Measurements from ENCODE around the gene ZFAND2A. TPM values are rescaled to one million over a fixed set of nuclear protein-coding genes. Genes with fewer than 3 reads are reported as not detected.
A peak's percentile ranks its signal among the peaks of the same experiment; 100 is the strongest.
"Not testable (repeated sequence)": the region's sequence is repeated elsewhere in the genome, so short reads cannot be mapped to it uniquely, and the experiment has no call there.

The ZFAND2A gene
- total RNA-seq, 1 experiment from 2014 or later: 13.7 TPM

DNA sequence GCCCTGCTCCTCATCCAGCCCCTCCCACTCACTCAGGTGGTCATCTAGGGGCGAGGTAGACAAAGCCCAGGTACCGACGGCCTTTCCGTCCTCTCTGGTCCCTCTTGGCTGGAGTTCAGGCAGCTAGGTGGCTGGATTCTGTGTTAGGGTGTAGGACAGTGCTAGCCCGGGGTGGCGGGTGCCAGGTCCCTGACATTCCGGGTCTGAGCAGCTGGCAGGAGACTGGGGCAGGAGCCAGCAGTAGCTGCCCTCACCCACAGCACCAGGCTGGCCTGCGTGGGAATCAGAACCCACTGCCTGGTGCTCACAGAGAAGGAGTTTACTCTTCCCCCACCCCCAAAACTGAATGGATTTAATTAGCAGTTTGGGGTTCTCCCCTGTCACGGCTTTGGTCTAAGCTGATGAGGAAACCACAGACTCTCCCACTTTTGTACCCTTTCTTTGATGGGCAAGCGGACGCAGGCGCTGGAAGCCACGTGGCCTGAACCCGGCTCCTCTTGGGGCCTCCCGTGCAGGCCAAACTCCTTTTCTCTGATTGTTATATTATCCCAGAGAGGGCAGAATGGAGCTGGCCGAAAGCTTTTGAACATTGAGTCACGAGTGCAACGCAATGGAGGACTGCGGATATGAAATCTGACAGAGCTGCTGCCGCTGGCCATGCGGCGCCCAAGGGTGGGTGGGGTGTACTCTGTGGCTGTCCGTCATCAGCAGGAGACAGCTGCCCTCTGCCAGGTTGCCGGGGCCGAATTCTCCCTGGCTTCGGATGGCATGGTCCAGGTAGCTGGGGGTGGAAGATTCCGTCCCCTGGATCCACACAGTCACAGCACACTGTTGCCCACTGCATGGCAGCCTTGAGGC lies 12.9 kb upstream of the ZFAND2A start:
- Histone ChIP-seq H3K23me2 (ENCODE audit: insufficient read length, low read depth, low read length, poor library complexity, severe bottlenecking) (no peaks in the 10 kb centered on the region), H2BK15ac (ENCODE audit: low read depth, low read length) (no peak overlapping the region), H2BK120ac (ENCODE audit: low read depth, low read length, poor library complexity, severe bottlenecking) (no peak overlapping the region), H4K8ac (replicated peaks; ENCODE audit: insufficient read length, low read depth, low read length) (no peak overlapping the region), H3K4ac (ENCODE audit: low read depth, low read length) (no peak overlapping the region), H3K4me1 (ENCODE audit: insufficient read depth, low read length) (no peaks in the 10 kb centered on the region), H4K5ac (ENCODE audit: insufficient read length, low read depth, low read length) (no peak overlapping the region), H3K56ac (ENCODE audit: insufficient read length, low read depth, low read length) (no peak overlapping the region), H3K79me2 (ENCODE audit: insufficient read depth, low read length) (no peaks in the 10 kb centered on the region), H2BK20ac (ENCODE audit: low read depth, low read length, poor library complexity, severe bottlenecking) (no peak overlapping the region), H3K4me2 (ENCODE audit: insufficient read depth, insufficient read length, low read length) (no peak overlapping the region), H4K91ac (ENCODE audit: insufficient read length, low read depth, low read length) (no peak overlapping the region), H2BK12ac (ENCODE audit: insufficient read length, low read depth, low read length) (no peak overlapping the region), H3K23ac (ENCODE audit: insufficient read length, low read depth, low read length) (no peak overlapping the region), H2BK5ac (ENCODE audit: insufficient read length, low read length) (no peak overlapping the region), H4K20me1 (ENCODE audit: control insufficient read depth, insufficient read depth, insufficient read length) (no peaks in the 10 kb centered on the region), H2AK5ac (ENCODE audit: insufficient read length, low read length) (no peak overlapping the region), H3K27ac (ENCODE audit: insufficient read length, low read depth, low read length) (no peak overlapping the region), H3K14ac (ENCODE audit: insufficient read depth, low read length) (no peak overlapping the region; the same call in 1 of the 2 replicates), H2AFZ (ENCODE audit: low read length) (no peak overlapping the region), H3T11ph (ENCODE audit: low read length) (no peak overlapping the region), H3K9ac (ENCODE audit: extremely low read depth, insufficient read length, low read length) (no peak overlapping the region), H3K18ac (ENCODE audit: insufficient read length, low read depth, low read length) (peak overlapping the region; percentile 17), H3K79me1 (ENCODE audit: insufficient read depth, low read depth, low read length, poor library complexity, severe bottlenecking) (no peaks in the 10 kb centered on the region), H3K9me3 (ENCODE audit: control insufficient read depth, low read depth, low read length) (no peaks in the 10 kb centered on the region), H3K27me3 (ENCODE audit: insufficient read depth, low read length) (no peaks in the 10 kb centered on the region)
- peaks cover 12 to 16% of the 10 kb centered on the region in 2 experiments for H3K9me3 Mint-ChIP-seq
- H3K27me3 Mint-ChIP-seq (ENCODE audit: low read depth): peaks cover 19% of the 10 kb centered on the region
- H3K4me3 Mint-ChIP-seq: no peak overlapping the region
- H3K36me3 Mint-ChIP-seq (ENCODE audit: insufficient read depth in 1 of 3, low read depth in 3 of 3): peaks cover 0 to 1% (median 0%) of the 10 kb centered on the region in 3 experiments; a peak in 1 of 7 replicates
- WGBS (ENCODE audit: extremely low coverage, insufficient read length, low lambda C conversion rate): no CpG with 5 or more reads among the region's 27 CpGs
- H3K27ac Mint-ChIP-seq: no peak overlapping the region
- DNase-seq: no peak
- TF ChIP-seq, protein P1, sequence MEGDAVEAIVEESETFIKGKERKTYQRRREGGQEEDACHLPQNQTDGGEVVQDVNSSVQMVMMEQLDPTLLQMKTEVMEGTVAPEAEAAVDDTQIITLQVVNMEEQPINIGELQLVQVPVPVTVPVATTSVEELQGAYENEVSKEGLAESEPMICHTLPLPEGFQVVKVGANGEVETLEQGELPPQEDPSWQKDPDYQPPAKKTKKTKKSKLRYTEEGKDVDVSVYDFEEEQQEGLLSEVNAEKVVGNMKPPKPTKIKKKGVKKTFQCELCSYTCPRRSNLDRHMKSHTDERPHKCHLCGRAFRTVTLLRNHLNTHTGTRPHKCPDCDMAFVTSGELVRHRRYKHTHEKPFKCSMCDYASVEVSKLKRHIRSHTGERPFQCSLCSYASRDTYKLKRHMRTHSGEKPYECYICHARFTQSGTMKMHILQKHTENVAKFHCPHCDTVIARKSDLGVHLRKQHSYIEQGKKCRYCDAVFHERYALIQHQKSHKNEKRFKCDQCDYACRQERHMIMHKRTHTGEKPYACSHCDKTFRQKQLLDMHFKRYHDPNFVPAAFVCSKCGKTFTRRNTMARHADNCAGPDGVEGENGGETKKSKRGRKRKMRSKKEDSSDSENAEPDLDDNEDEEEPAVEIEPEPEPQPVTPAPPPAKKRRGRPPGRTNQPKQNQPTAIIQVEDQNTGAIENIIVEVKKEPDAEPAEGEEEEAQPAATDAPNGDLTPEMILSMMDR (conservative IDR thresholded peaks at IDR 0.05): no peak
- H3K4me1 Mint-ChIP-seq: peaks cover 0 to 12% of the 10 kb centered on the region in 2 experiments; a peak in 2 of 4 replicates

DNA sequence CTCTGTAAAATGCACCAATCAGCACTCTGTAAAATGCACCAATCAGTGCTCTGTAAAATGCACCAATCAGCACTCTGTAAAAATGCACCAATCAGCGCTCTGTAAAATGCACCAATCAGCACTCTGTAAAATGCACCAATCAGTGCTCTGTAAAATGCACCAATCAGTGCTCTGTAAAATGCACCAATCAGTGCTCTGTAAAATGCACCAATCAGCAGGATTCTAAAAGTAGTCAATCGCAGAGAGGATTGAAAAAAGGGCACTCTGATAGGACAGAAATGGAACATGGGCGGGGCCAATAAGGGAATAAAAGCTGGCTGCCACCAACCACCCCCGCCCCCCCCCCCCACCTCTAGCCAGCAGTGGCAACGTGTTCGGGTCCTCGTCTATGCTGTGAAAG lies 11.5 kb upstream of the ZFAND2A start:
- not testable (repeated sequence) for H3K36me3 Mint-ChIP-seq (ENCODE audit: insufficient read depth in 1 of 3, low read depth in 3 of 3); H4K8ac ChIP-seq (replicated peaks; ENCODE audit: insufficient read length, low read depth, low read length); H3K79me1 ChIP-seq (ENCODE audit: insufficient read depth, low read depth, low read length, poor library complexity, severe bottlenecking); H3K27ac ChIP-seq (ENCODE audit: insufficient read length, low read depth, low read length); H3K4me2 ChIP-seq (ENCODE audit: insufficient read depth, insufficient read length, low read length); H4K91ac ChIP-seq (ENCODE audit: insufficient read length, low read depth, low read length); H3K79me2 ChIP-seq (ENCODE audit: insufficient read depth, low read length); H3K9me3 ChIP-seq (ENCODE audit: control insufficient read depth, low read depth, low read length); H2BK120ac ChIP-seq (ENCODE audit: low read depth, low read length, poor library complexity, severe bottlenecking); H3K18ac ChIP-seq (ENCODE audit: insufficient read length, low read depth, low read length); H3K4ac ChIP-seq (ENCODE audit: low read depth, low read length); DNase-seq; H3K27me3 ChIP-seq (ENCODE audit: insufficient read depth, low read length); H2BK5ac ChIP-seq (ENCODE audit: insufficient read length, low read length); H3K23ac ChIP-seq (ENCODE audit: insufficient read length, low read depth, low read length); H3K56ac ChIP-seq (ENCODE audit: insufficient read length, low read depth, low read length); H3T11ph ChIP-seq (ENCODE audit: low read length); H3K23me2 ChIP-seq (ENCODE audit: insufficient read length, low read depth, low read length, poor library complexity, severe bottlenecking); H4K20me1 ChIP-seq (ENCODE audit: control insufficient read depth, insufficient read depth, insufficient read length); H3K27ac Mint-ChIP-seq; H2BK12ac ChIP-seq (ENCODE audit: insufficient read length, low read depth, low read length); H2AK5ac ChIP-seq (ENCODE audit: insufficient read length, low read length); H3K9ac ChIP-seq (ENCODE audit: extremely low read depth, insufficient read length, low read length); H2AFZ ChIP-seq (ENCODE audit: low read length); H2BK20ac ChIP-seq (ENCODE audit: low read depth, low read length, poor library complexity, severe bottlenecking); H4K5ac ChIP-seq (ENCODE audit: insufficient read length, low read depth, low read length); H2BK15ac ChIP-seq (ENCODE audit: low read depth, low read length); H3K14ac ChIP-seq (ENCODE audit: insufficient read depth, low read length); H3K9me3 Mint-ChIP-seq; H3K4me1 ChIP-seq (ENCODE audit: insufficient read depth, low read length); H3K4me3 Mint-ChIP-seq
- Mint-ChIP-seq H3K4me1 (peaks cover 0 to 10% of the 10 kb centered on the region in 2 experiments; a peak in 2 of 4 replicates), H3K27me3 (ENCODE audit: low read depth) (peaks cover 11% of the 10 kb centered on the region)
- no CpG with 5 or more reads among the region's 7 CpGs for WGBS (ENCODE audit: extremely low coverage, insufficient read length, low lambda C conversion rate)

Measured in H9 (cell line).